ENCODE measurements around the gene TOMM20.
"Not testable (repeated sequence)": the region's sequence is repeated elsewhere in the genome, so short reads cannot be mapped to it uniquely, and the experiment has no call there.

TOMM20 gene

GRCh38 chr1:235075048-235075776, 53.4 kb downstream of the TOMM20 start:
- ChIA-PET POLR2A (no interaction called here), CTCF (interaction anchor here (0.6 to 3.3 kb wide), 2 partner anchors 9 to 248 kb away, joined by 3 to 12 read pairs; no protein-coding TSS in a partner anchor)
- DNase-seq (ENCODE audit: extremely low spot score) = no peak
- no peak for TF ChIP-seq ZNF384 (IDR thresholded peaks at IDR 0.05)
- no peak for TF ChIP-seq FOXM1 (IDR thresholded peaks at IDR 0.05; ENCODE audit: borderline replicate concordance)
- TF ChIP-seq L3MBTL2 (conservative IDR thresholded peaks at IDR 0.05) = no peak

- TF ChIP-seq ZNF384 (IDR thresholded peaks at IDR 0.05) = no peak
- TF ChIP-seq LEF1 (IDR thresholded peaks at IDR 0.05; ENCODE audit: borderline replicate concordance) = no peak
- no peak for TF ChIP-seq CTBP1 (IDR thresholded peaks at IDR 0.05; ENCODE audit: borderline replicate concordance)
- TF ChIP-seq NFRKB (IDR thresholded peaks at IDR 0.05) = no peak
- TF ChIP-seq SUZ12 (IDR thresholded peaks at IDR 0.05) = no peak
- TF ChIP-seq L3MBTL2 (conservative IDR thresholded peaks at IDR 0.05) = no peak
- no peak for TF ChIP-seq HDGF (IDR thresholded peaks at IDR 0.05; ENCODE audit: borderline replicate concordance)
- no peak for TF ChIP-seq ARNT (IDR thresholded peaks at IDR 0.05)
- TF ChIP-seq TARDBP (IDR thresholded peaks at IDR 0.05) = no peak
- no peak for TF ChIP-seq PKNOX1 (IDR thresholded peaks at IDR 0.05)
- TF ChIP-seq BHLHE40 (IDR thresholded peaks at IDR 0.05; ENCODE audit: borderline replicate concordance) = no peak
- TF ChIP-seq FOXA1 (IDR thresholded peaks at IDR 0.05) = no peak
- no peak for TF ChIP-seq ELF4 (IDR thresholded peaks at IDR 0.05)
- no peak for TF ChIP-seq FOXK2 (IDR thresholded peaks at IDR 0.05)
- no peak for TF ChIP-seq SP1 (IDR thresholded peaks at IDR 0.05)
- POLR2A ChIA-PET = no interaction called here
- DNase-seq (ENCODE audit: extremely low spot score) = no peak
Observed at GRCh38 chr1:235074523-235075047, 54.1 kb downstream of the TOMM20 start.

GRCh38 chr1:235073968-235074522, 54.6 kb downstream of the TOMM20 start:
- no peak for DNase-seq (ENCODE audit: extremely low spot score)
- ChIA-PET CTCF (interaction anchor here (0.6 to 3.3 kb wide), 2 partner anchors 10 to 234 kb away, joined by 9 to 12 read pairs; no protein-coding TSS in a partner anchor), POLR2A (no interaction called here)
- TF ChIP-seq ZNF384 (IDR thresholded peaks at IDR 0.05) (no peak), LEF1 (IDR thresholded peaks at IDR 0.05; ENCODE audit: borderline replicate concordance) (no peak), BHLHE40 (IDR thresholded peaks at IDR 0.05; ENCODE audit: borderline replicate concordance) (no peak), HDGF (IDR thresholded peaks at IDR 0.05; ENCODE audit: borderline replicate concordance) (no peak), FOXK2 (IDR thresholded peaks at IDR 0.05) (no peak), TARDBP (IDR thresholded peaks at IDR 0.05) (no peak), SP1 (IDR thresholded peaks at IDR 0.05) (no peak), ARNT (IDR thresholded peaks at IDR 0.05) (no peak), FOXM1 (IDR thresholded peaks at IDR 0.05; ENCODE audit: borderline replicate concordance) (no peak), PKNOX1 (IDR thresholded peaks at IDR 0.05) (no peak), ELF4 (IDR thresholded peaks at IDR 0.05) (no peak), FOXA1 (IDR thresholded peaks at IDR 0.05) (no peak)

More at GRCh38 chr1:235074523-235075047, 54.1 kb downstream of the TOMM20 start:
- CTCF ChIA-PET = interaction anchor here (0.6 to 3.3 kb wide), 2 partner anchors 9 to 234 kb away, joined by 9 to 12 read pairs; no protein-coding TSS in a partner anchor

GRCh38 chr1:235073331-235073967, 55.2 kb downstream of the TOMM20 start:
- DNase-seq (ENCODE audit: extremely low spot score) = no peak
- TF ChIP-seq LEF1 (IDR thresholded peaks at IDR 0.05; ENCODE audit: borderline replicate concordance) (no peak), FOXK2 (IDR thresholded peaks at IDR 0.05) (no peak), FOXM1 (IDR thresholded peaks at IDR 0.05; ENCODE audit: borderline replicate concordance) (no peak), SP1 (IDR thresholded peaks at IDR 0.05) (no peak), FOXA1 (IDR thresholded peaks at IDR 0.05) (no peak), HDGF (IDR thresholded peaks at IDR 0.05; ENCODE audit: borderline replicate concordance) (no peak), SUZ12 (IDR thresholded peaks at IDR 0.05) (no peak), BHLHE40 (IDR thresholded peaks at IDR 0.05; ENCODE audit: borderline replicate concordance) (no peak), PKNOX1 (IDR thresholded peaks at IDR 0.05) (no peak), ZNF384 (IDR thresholded peaks at IDR 0.05) (no peak), ARNT (IDR thresholded peaks at IDR 0.05) (no peak), TARDBP (IDR thresholded peaks at IDR 0.05) (no peak), L3MBTL2 (conservative IDR thresholded peaks at IDR 0.05) (no peak), ELF4 (IDR thresholded peaks at IDR 0.05) (no peak), NFRKB (IDR thresholded peaks at IDR 0.05) (no peak), CTBP1 (IDR thresholded peaks at IDR 0.05; ENCODE audit: borderline replicate concordance) (no peak)
- ChIA-PET POLR2A (no interaction called here), CTCF (interaction anchor here (0.6 to 3.3 kb wide), 2 partner anchors 10 to 235 kb away, joined by 9 to 12 read pairs; no protein-coding TSS in a partner anchor)

- CTCF ChIA-PET = interaction anchor here (1.1 to 3.3 kb wide), 2 partner anchors 11 kb away, joined by 3 to 12 read pairs; no protein-coding TSS in a partner anchor
- POLR2A ChIA-PET = not testable (repeated sequence)
Observed at GRCh38 chr1:235072577-235072976, 56.1 kb downstream of the TOMM20 start.

More at GRCh38 chr1:235072577-235072976, 56.1 kb downstream of the TOMM20 start:
- DNase-seq (ENCODE audit: extremely low spot score) = not testable (repeated sequence)
